OCI-M2 (cell line): ENCODE data around the gene PLEKHA1.

Experiments
- DNase-seq: peaks from one replicate; lab custom pipeline; 2025; ENCODE audit not compliant: unreplicated experiment; lab: John Stamatoyannopoulos, UW

Gene PLEKHA1

DNA sequence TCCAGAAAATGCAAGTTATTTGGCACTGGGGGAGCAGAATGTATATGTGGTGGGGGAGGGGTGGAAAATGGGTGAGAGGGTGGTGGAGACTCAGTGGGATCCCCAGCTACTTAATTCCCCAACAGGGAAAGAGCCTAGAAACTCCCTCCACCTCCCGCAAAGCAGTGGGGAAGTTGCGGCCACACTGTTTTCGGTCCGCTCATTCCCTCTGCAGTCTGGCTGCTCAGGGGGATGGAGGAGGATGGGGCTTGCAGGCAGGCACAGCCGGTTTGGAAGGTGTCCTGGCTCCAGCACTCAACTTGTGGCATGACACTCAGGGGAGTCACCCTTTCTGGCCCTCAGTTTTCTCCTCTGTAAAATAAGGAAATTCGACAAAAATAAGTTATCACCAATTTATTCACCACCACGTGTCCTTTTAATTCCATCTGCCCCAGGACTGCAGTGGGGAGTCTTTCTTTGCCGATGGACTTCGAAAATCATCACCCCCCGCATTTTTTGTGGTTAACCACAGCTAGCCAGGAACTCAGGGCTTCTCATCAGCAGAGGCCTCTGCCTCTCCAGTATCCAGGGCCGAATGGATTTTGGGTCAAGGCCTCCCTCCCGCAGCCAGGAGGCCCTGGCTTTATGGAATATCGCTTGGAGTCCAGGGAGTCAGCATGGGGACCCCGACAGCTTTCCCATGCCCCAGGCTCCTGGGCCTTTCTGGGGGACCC lies 85.2 kb downstream of the PLEKHA1 start:
- DNase-seq, result no peak

- DNase-seq, result no peak
These were observed 86.4 kb downstream of the PLEKHA1 start for GRCh38 chr10:122460891-122461293.

DNA sequence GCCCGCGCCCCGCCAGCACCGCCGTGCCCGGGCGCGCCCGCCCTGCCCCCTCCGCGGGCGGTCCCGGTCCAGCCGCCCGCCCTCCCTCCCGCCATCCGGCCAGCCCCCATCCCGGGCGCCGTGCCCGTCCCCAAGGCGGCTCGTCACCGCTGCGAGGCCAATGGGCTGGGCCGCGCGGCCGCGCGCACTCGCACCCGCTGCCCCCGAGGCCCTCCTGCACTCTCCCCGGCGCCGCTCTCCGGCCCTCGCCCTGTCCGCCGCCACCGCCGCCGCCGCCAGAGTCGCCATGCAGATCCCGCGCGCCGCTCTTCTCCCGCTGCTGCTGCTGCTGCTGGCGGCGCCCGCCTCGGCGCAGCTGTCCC lies 86.8 kb downstream of the PLEKHA1 start, which contains the start of gene HTRA1:
TSS of gene HTRA1 (plus strand) at position 187 of the 362 bp plus-strand sequence. CDS start at position 287, 100 bp downstream.
- DNase-seq, result no peak

GRCh38 chr10:122461729-122462532 lies 87.4 kb downstream of the PLEKHA1 start:
- no peak for DNase-seq

GRCh38 chr10:122462533-122463465 lies 88.3 kb downstream of the PLEKHA1 start:
- DNase-seq, result no peak

- no peak for DNase-seq
These were observed 89.2 kb downstream of the PLEKHA1 start for GRCh38 chr10:122463466-122464249.

DNA sequence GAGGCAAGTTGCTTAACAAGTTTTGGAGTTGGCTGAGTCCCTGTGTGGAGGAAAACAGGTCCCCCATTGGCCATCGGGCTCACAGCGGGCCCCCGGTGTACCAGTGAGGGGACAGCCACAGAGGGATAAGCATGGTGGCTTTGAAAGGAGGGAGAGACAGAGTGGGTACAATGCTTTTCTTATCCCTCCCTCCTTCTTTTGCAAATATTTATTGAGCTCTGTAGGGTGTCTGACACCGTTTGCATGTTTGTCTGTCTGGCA lies 89.7 kb downstream of the PLEKHA1 start:
- DNase-seq, result no peak

- no peak for DNase-seq
These were observed 90.1 kb downstream of the PLEKHA1 start for GRCh38 chr10:122464586-122464985.

GRCh38 chr10:122465401-122466040 lies 91.0 kb downstream of the PLEKHA1 start:
- no peak for DNase-seq

GRCh38 chr10:122466951-122467381 lies 92.5 kb downstream of the PLEKHA1 start:
- no peak for DNase-seq

GRCh38 chr10:122467701-122468100 lies 93.2 kb downstream of the PLEKHA1 start:
- DNase-seq, result no peak

DNA sequence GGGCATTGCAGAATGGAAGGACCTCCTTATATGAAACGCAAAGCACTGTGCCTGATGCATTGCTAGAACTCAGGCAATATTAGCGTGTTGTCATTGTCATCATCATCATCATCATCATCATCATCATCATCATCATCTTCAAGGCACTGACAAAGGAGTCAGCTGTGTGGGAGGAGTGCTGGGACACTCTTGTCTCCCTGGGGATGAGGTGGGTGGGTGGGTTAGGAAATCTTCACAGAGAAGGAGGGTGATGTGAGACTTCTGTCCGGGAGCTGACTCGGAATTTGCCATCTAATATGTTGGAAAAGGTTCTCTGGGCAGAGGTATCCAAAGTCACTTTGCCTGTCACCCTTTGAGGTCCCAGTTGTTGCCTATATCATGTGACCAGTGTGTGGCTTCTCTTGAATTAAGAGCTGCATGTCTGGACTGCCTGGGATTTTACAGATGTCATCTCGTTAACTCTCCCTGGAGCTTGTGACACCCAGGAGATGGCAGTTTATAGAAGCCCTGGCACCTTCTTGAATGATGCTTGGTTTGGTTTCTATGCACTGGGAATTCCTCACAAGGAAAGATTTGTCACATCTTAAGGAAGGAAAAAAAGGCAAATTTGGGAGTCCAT lies 93.9 kb downstream of the PLEKHA1 start:
- DNase-seq, result no peak

GRCh38 chr10:122468926-122469781 lies 94.6 kb downstream of the PLEKHA1 start:
- DNase-seq, result no peak

- DNase-seq, result no peak
These were observed 95.3 kb downstream of the PLEKHA1 start for GRCh38 chr10:122469848-122470247.

DNA sequence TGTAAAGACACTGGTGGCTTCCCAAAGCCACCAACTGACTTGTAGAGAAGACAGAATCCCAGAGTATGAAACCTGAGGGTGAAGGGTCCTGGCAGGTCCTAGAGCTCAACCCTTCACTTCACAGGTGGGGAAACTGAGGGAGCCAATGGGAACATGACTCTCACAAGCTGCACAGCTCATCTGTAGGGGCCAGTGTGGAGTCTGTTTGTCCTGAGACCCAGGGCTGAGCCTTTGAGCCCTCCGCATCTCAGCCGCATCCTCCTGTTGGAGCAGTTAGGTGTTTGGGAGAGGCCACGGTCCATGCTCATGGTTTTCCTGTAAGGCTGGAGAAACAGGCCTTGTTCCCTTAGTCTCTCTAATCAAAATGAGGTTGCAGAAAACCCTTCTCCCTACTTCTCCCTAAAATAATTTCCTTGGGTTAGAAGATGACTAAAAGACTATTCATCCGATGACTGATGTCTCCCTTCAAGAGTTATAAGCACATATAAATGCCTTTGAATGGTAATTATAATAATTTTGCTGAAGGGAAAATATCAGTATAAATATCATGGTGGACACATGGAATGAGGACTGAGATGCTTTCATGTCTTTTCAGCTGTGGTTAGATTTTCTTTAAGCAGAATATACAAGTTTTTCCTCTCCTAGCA lies 97.1 kb downstream of the PLEKHA1 start:
- DNase-seq, result no peak

DNA sequence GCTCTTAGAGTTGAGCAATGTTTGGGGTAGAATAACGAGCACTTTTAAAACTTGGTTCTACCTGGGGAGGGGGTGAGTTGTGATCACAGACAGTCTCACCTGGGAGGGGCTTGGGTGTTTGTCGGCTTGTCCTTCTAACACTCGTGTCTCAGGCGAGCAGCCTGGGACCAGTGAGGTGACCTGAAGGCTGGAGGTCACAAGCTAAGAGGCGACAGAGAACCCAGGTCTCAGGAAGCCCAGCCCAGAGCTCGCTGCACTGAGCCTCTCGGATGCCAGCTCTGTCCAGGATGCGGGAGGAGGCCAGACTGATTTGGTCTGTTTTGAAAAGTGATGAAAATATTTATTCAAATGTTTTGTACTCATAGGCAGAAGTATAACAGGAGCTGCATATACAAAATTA lies 98.6 kb downstream of the PLEKHA1 start:
- no peak for DNase-seq

DNA sequence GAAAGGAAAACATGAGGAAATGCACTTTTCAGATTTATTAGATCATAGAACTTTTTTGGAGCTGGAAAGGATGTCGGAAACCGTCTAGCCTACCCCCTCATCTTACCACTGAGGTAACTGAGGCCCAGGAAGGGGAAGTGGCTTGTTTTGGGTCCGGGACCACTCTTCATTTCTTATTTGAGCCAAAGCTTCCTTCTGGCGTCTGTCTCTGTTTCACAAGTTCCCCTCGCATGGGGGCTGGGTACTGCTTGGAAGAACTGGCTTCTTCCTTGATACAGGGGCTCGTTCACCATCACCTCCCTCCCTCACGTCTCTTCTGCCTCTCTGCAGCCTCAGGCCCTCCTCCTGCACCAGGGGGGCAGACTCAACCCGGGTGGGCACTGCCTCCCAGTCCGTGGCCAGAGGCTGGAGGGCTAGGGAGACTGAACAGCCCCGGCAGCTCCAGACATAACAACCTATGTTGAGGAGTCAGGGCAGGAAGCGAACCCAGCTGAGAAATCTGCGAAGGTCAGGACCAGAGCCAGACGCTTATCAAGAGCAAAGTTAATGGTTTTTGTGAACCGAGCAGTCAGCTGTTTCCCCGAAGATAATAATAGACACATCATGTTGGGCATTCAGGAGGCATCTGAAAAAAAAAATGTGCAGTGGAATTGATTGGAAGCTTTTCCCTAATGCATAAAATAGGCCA lies 99.8 kb downstream of the PLEKHA1 start:
- DNase-seq, result no peak

GRCh38 chr10:122475100-122475499 lies 100.6 kb downstream of the PLEKHA1 start:
- no peak for DNase-seq
